Glutamatergic neuron (in vitro differentiated cells): ENCODE measurements around the gene PTPRN2. TPM values are rescaled to one million over a fixed set of nuclear protein-coding genes. Genes with fewer than 3 reads are reported as not detected.

Experiments used
- DNase-seq: peaks from one replicate; pipeline ENCODE4 v3.0.0; 2022
- H3K27ac Mint-ChIP-seq: one replicate; pipeline ENCODE4 v1.8.0; 2020; ENCODE audit warnings: mild to moderate bottlenecking, mixed read lengths, inconsistent platforms; ENCODE audit not compliant: unreplicated experiment
- H3K27me3 Mint-ChIP-seq: one replicate; pipeline ENCODE4 v1.8.0; 2020; ENCODE audit warnings: mild to moderate bottlenecking, moderate library complexity, mixed read lengths, inconsistent platforms; ENCODE audit not compliant: unreplicated experiment
- H3K36me3 Mint-ChIP-seq: one replicate; pipeline ENCODE4 v1.8.0; 2020; ENCODE audit warnings: mild to moderate bottlenecking, mixed read lengths, inconsistent platforms; ENCODE audit not compliant: unreplicated experiment
- H3K4me1 Mint-ChIP-seq: one replicate; pipeline ENCODE4 v1.8.0; 2020; ENCODE audit warnings: mild to moderate bottlenecking, low read depth, mixed read lengths, inconsistent platforms; ENCODE audit not compliant: unreplicated experiment
- H3K4me3 Mint-ChIP-seq: one replicate; pipeline ENCODE4 v1.8.0; 2020; ENCODE audit warnings: mild to moderate bottlenecking, mixed read lengths, inconsistent platforms; ENCODE audit not compliant: unreplicated experiment
- H3K9me3 Mint-ChIP-seq: one replicate; pipeline ENCODE4 v1.8.0; 2020; ENCODE audit warnings: mild to moderate bottlenecking, moderate library complexity, mixed read lengths, inconsistent platforms; ENCODE audit not compliant: unreplicated experiment
- total RNA-seq: library from RNA; stranded (reverse); fragmentation: NEBNext Ultra II Directional; extraction: Animal tissue kit (Norgen Biotek cat#: 25700); gene quantifications from one replicate; pipeline ENCODE4 v1.2.1, GENCODE V29; 2021; ENCODE audit not compliant: unreplicated experiment
- TF ChIP-seq, protein P1 (sequence below): fragments of 200-600 bp; sonication (generic); IDR thresholded peaks from one replicate; pipeline ENCODE4 v1.5.0; 2021; ENCODE audit not compliant: partially characterized antibody, unreplicated experiment

The PTPRN2 gene
- total RNA-seq, 1 donor from 2014 or later = 49.0 TPM

DNA sequence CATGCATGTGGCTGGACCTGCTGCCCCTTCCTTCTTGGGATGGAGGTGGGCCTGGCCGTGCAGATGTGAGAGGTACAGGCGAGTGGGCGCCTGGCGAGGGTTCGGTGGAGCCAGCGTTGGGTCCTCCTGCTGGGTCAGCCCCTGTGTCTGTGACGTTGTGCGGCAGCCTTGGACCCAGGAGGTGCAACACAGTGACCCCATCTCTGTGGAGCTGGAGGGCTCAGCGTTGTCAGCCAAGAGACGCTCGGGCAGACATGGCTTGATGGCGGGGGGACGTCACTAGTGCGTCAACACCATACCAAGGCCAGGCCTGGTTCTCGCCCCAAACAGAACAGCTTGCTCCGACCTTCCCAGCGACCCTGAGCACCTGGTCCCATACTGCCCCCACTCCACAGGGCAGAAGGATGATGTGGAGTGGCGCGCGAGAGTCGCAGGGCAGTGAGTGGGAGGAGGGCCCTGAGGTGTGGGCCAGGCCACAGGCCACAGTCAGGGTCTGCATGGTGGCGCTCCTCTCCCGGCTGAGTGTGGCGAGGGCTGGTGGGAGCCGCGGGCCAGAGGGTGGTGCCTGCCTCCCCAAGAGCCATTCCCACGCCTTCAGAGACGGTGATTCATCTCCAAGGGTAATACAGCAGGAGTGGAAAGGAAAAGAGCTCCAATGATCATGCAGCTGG lies 1066.4 kb downstream of the PTPRN2 start:
- Mint-ChIP-seq H3K27ac (no peak overlapping the region), H3K4me3 (no peak overlapping the region), H3K36me3 (no peaks in the 10 kb centered on the region), H3K4me1 (peaks cover 3% of the 10 kb centered on the region), H3K27me3 (peaks cover 3% of the 10 kb centered on the region), H3K9me3 (peaks cover 8% of the 10 kb centered on the region)
- TF ChIP-seq, protein P1, sequence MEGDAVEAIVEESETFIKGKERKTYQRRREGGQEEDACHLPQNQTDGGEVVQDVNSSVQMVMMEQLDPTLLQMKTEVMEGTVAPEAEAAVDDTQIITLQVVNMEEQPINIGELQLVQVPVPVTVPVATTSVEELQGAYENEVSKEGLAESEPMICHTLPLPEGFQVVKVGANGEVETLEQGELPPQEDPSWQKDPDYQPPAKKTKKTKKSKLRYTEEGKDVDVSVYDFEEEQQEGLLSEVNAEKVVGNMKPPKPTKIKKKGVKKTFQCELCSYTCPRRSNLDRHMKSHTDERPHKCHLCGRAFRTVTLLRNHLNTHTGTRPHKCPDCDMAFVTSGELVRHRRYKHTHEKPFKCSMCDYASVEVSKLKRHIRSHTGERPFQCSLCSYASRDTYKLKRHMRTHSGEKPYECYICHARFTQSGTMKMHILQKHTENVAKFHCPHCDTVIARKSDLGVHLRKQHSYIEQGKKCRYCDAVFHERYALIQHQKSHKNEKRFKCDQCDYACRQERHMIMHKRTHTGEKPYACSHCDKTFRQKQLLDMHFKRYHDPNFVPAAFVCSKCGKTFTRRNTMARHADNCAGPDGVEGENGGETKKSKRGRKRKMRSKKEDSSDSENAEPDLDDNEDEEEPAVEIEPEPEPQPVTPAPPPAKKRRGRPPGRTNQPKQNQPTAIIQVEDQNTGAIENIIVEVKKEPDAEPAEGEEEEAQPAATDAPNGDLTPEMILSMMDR = no peak
- no peak for DNase-seq

DNA sequence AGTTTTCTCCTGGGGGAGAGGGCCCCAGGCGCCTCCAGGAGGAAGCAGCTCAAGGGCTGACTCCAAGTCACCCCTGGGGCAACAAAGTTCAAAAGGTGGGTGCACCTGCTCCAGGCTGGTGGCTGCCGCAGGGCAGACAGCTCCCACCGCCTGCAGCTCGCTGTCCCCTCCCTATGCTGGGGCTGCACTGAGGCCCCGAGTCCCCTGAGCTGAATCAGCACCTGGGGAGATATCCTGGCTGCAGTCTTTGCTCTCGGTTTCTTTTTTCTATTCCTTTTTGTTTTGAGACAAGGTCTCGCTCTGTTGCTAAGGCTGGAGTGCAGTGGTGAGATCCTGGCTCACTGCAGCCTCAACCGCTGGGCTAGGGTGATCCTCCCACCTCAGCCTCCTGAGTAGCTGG lies 1067.4 kb downstream of the PTPRN2 start:
- Mint-ChIP-seq H3K9me3 (peaks cover 8% of the 10 kb centered on the region), H3K27me3 (peaks cover 3% of the 10 kb centered on the region), H3K4me3 (no peak overlapping the region), H3K36me3 (no peaks in the 10 kb centered on the region), H3K27ac (no peak overlapping the region), H3K4me1 (peaks cover 3% of the 10 kb centered on the region)
- no peak for DNase-seq
- TF ChIP-seq, protein P1 = no peak

DNA sequence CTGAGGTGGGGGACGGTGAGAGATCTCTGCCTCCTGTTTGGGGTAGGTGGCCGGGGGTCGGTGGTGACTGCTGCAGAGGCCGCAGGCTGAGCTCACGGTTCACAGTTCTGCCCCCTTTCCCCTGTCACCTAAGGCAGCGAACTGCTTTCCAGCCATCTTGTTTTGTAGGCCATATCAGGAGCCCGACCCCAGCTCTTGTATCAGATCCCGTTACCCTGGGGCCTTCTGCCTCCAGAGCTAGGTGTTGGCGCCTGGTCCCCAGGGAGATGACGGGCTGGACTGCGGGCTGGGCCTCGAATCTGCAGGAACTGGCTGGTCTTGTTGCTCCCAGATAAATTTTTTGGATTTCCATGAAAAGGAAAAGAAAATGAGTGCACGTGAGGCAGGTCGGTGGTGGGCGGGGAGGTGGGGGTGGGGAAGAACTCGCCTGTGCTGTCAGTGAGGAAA lies 1067.8 kb downstream of the PTPRN2 start:
- peaks cover 3% of the 10 kb centered on the region for H3K27me3 Mint-ChIP-seq
- DNase-seq = no peak
- TF ChIP-seq, protein P1 = no peak

DNA sequence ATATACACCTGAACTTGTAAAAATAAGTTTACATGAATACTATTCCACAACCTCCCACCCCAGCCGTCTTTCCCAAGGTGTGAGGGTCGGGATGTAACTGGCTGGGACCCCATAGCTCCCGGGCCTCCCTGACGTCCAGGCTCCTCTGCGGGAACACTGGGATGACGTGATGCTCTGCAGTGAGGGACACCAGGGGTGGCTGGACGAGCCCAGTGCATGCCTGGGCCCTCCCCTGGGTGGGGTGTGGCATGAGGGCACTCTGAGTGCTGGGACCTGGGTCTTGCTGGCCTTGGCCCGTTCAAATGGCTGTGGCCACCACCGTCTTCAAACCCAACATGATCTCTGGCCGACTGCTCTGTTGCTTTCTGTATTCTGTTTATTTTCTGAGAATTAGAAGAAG lies 1068.4 kb downstream of the PTPRN2 start:
- Mint-ChIP-seq H3K27me3 (peaks cover 3% of the 10 kb centered on the region), H3K27ac (no peak overlapping the region)

More for the DNA sequence above, 1067.8 kb downstream of the PTPRN2 start:
- Mint-ChIP-seq H3K4me1 (peaks cover 3% of the 10 kb centered on the region), H3K27ac (no peak overlapping the region), H3K4me3 (no peak overlapping the region), H3K9me3 (peaks cover 8% of the 10 kb centered on the region), H3K36me3 (no peaks in the 10 kb centered on the region)

DNA sequence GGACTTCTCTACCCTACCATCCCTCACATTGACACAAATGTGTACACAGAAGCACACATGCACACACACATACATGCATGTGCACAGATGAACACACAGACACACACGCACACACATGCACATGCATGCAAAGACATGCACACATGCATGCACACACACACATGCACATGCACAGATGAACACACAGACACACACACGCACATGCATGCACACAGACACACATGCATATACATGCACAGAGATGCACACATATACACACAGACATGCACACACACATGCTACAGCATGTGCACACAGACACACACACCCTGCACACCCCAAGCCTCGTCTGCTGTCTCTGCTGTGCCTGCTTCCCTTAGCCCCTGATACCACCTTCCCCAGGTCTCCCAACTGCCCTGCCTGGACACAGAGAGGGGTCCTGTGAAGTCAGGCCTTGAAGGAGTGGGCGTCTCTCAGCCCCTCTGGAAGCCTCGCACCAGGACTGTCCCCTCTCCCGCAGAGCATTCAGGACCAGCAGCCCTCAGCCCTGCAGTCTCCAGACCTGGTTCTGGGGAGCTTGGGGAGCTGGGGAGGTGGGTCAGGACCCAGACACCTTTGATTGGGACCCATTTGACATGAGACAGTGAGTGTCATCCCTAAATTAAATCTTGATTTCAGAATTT lies 1069.0 kb downstream of the PTPRN2 start:
- H3K4me1 Mint-ChIP-seq = peaks cover 3% of the 10 kb centered on the region
- H3K36me3 Mint-ChIP-seq = no peaks in the 10 kb centered on the region
- H3K4me3 Mint-ChIP-seq = no peak overlapping the region

More for the DNA sequence above, 1068.4 kb downstream of the PTPRN2 start:
- TF ChIP-seq, protein P1 = no peak
- no peak for DNase-seq
- peaks cover 8% of the 10 kb centered on the region for H3K9me3 Mint-ChIP-seq
- no peak overlapping the region for H3K4me3 Mint-ChIP-seq
- peaks cover 3% of the 10 kb centered on the region for H3K4me1 Mint-ChIP-seq
- H3K36me3 Mint-ChIP-seq = no peaks in the 10 kb centered on the region

More for the DNA sequence above, 1069.0 kb downstream of the PTPRN2 start:
- peaks cover 3% of the 10 kb centered on the region for H3K27me3 Mint-ChIP-seq
- no peak overlapping the region for H3K27ac Mint-ChIP-seq
- no peak for DNase-seq
- TF ChIP-seq, protein P1 = no peak
- H3K9me3 Mint-ChIP-seq = peaks cover 8% of the 10 kb centered on the region
